HG03066 (cell line): ENCODE measurements around the gene ATG4D.
"Not testable (repeated sequence)": the region's sequence is repeated elsewhere in the genome, so short reads cannot be mapped to it uniquely, and the experiment has no call there.

Experiments
- ATAC-seq: cut with Tn5 transposase; IDR thresholded peaks from one replicate; pipeline ENCODE4 v1.9.1; 2021; ENCODE audit warnings: low read depth; ENCODE audit not compliant: unreplicated experiment

ATG4D gene

DNA sequence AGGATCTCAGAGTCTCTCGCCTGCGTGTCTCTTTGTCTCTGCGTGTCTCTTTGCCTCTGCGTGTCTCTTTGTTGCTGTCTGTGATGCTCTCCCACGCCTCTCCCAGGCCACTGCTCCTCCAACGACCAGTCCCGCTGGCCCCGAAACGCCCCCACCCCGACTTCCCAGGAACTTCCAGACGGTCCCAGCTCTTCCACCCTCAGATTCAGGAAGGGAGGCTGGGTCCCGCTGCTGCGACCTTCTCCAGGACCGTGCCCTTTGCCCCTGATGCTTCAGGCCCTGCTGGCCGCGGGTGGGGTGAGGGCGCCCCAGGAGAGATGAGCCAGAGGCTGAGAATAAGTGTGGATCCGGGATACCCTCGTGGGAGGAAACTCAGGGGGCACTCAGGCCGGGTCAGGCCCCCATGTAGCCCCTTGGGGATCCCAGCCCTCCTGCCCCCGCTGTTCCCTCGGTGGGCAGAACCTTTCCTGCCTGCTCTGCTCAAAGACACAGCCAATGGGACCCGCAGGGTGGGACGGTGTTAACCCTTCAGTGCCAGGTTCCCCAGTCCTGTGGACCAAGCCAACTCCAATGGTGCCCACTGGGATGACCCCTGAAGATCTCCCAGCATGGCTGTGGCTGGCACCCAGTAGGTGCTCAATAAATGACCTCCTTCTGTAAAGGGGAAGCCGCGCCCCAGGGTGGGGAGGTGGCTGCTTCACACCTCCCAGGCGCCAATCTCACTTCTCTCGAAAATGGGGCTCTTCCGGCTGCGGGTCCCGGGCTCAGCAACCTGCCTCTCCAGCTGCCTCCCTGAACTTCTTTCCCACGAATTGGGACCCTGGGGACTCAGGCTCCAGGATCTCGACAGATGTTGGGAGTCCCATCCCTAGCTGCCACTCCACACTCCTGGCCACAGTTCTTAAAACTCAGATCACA lies 25.0 kb upstream of the ATG4D start:
- no peak for ATAC-seq

DNA sequence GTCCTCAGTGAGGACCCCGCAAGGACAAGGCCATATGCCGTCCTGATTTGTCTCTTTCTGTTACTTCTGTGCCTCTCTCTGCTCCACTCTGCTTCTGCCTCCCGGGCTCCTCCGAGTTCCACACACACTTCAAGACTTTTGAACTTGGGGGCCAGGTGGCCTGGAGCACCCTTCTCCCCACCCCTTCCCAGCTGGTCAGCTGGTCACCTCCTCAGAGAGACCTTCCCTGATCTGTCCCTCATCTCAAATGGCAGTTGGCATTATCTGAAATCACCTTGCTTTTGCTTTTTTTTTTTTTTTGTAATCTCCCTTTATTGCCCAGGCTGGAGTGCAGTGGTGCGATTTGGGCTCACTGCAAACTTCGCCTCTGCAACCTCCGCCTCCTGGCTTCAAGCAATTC lies 24.3 kb upstream of the ATG4D start:
- ATAC-seq, result no peak

DNA sequence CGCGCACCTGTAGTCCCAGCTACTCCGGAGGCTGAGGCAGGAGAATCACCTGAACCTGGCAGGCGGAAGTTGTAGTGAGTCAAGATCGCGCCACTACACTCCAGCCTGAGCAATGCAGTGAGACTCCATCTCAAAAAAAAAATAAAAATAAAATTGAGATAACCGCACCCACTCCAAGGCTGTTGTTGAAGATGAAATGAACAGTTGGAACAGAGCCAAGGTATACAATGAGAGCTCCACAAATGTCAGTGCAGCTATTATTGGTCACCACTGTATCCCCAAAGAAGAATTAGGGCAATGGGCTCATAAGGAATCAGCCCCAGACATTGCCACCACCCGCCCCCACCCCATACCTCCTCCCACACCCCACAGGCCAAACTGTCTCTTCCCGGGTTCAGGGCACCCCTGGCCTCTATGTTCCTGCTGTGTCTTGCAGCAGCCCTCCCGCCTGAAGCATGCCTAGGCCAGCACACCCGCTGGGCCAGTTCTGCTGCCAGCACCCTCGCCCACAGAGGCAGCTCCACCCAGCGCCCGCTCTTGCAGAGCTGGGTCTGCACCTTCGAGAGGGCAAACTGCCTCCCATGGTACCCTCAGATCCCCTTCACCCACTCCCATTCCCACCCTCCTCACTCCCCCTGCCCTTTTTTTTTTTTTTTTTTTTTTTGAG lies 22.9 kb upstream of the ATG4D start:
- ATAC-seq, result no peak

DNA sequence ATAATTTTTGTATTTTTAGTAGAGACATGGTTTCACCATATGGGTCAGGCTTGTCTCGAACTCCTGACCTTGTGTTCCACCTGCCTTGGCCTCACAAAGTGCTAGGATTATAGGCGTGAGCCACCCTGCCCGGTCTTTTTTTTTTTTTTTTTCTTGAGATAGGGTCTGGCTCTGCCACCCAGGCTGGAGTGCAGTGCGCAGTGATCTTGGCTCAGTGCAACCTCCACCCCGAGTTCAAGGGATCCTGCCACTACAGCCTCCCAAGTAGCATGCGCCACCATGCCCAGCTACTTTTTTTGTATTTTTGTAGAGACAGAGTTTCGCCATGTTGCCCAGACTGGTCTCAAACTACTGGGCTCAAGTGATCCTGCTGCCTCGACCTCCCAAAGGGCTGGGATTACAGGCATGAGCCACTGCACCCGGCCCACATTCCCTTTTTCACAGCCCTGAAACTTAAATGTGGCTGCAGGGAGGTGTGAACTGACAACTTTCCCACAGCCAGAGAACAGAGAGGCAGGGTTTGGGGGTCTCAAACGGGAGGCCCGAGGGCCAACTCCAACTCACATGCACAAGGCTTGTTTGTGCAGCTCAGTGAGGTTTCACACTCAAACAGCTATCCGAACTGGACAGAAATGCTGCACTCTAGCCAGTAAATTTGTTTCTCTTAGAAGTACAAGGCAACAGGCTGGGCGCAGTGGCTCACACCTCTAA lies 22.1 kb upstream of the ATG4D start:
- ATAC-seq, result no peak

DNA sequence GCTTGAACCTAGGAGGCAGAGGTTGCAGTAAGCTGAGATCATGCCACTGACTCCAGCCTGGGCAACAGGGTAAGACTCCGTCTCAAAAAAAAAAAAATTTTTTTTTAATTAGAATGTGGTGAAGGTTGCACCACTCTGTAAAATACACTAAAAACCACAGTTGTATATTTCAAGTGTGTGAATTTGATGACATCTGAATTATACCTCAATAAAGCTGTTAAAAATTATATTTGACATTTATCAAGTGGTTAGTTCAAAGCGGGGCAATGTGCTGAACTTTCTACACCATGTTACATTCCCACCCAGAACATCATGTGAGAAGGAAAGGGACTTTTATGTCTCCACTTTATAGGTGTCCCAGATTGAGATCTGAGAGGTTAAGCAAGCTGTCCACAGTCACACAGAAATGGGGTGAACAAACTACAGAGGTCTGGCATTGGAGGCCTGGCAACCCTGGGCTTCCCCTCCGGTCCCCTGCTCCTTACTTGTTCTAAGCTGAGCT lies 20.5 kb upstream of the ATG4D start:
- ATAC-seq, result no peak

DNA sequence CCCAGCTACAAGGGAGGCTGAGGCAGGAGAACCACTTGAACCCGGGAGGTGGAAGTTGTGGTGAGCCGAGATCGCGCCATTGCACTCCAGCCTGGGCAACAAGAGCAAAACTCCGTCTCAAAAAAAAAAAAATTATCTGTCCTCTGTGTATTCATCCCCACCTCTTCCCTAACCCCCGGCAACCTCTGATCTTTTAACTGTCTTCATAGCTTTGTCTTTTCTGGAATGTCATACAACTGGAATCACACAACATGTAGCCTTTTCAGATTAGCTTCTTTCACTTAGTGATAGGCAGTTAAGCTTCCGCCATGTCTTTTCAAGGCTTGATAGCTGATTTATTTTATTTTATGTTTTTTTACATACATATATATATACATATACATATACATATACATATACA lies 18.1 kb upstream of the ATG4D start:
- no peak for ATAC-seq

DNA sequence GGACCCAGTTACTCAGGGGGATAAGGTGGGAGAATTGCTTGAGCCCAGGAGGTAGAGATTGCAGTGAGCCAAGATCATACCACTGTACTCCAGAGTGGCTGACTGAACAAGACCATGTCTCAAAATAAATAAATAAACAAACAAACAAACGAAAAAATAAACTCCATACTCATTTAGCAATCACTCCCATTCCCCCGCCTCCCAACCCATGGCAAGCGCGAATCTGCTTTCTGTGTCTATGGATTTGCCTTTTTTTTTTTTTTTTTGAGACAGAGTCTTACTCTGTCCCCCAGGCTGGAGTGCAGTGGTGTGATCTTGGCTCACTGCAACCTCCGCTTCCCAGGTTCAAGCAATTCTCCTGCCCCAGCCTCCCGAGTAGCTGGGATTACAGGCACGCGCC lies 16.8 kb upstream of the ATG4D start:
- not testable (repeated sequence) for ATAC-seq

DNA sequence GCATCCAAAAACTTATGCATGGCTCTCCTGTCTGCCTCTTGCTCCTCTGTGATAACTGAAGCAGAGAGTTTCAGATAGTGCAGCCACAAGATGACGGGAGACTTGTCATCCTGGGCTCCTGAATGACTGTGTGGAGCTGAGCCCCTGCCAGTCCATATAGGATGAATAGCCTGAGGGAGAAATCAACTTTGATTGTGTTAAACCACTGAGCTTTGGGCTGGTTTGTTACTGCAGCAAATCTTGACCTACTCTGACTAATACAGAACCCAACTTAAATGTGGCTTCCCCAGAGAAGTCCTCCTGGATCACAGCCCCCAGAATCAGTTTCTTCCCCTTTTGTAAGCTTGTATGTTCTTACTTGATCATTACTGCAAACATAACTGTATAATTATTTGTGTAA lies 11.2 kb upstream of the ATG4D start:
- no peak for ATAC-seq

DNA sequence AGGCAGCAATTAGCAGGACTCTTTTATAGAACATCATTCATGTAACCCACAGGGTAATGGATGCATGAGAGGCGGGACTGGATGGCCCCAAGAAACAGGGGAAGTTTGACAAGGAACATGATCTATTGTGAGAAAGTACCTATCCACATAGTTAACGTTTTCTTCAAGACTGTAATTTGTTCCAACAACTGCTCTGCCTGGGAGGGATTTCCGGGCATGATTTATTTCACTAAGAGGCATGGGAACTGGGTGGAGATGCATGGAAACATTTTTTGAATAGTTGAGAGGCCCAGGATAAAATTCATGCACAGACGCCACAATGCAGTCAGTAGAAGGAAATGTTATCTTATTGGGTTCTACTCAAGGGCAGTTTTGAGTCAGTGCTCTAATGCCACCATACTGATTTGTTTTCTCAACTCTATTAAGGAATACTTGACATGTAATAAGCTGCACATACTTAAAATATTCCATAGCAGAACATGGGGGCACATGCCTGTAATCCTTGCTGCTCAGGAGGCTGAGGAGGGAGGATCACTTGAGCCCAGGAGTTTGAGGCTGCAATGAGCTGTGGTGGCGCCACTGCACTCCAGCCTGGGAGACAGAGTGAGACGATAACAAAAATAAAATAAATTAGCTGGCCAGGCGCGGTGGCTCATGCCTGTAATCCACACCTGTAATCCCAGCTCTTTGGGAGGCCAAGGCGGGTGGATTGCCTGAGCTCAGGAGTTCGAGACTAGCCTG lies 9.9 kb upstream of the ATG4D start:
- ATAC-seq, result no peak

DNA sequence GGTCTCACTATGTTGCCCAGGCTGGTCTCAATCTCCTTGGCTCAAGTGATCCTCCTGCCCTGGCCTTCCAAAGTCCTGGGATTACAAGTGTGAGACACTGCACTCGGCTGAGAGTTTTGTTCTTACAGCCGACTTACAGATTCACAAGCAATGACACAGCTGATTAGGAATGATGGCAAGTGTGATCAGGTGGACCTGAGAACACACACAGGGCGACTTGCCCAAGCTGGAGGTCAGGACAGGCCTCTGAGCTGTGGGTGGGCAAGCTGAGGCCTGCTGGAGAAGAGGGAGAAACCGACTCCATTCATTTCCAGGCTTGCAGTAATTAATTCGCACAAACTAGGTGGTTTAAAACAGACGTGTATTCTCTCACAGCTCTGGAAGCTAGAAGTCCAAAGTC lies 8.1 kb upstream of the ATG4D start:
- ATAC-seq, result no peak

DNA sequence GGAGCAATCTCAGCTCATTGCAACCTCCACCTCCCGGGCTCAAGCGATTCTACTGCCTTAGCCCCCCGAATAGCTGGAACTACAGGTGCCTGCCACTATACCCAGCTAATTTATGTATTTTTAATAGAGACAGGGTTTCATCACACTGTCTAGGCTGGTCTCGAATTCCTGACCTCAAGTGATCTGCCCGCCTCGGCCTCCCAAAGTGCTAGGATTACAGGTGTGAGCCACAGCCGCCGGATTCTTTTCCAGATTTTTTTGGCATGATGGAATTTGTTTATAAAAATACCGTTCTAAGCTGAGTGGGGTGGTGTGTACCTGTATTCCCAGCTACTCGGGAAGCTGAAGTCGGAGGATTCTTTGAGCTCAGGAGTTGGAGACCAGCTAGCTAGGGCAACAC lies 6.0 kb upstream of the ATG4D start:
- no peak for ATAC-seq

DNA sequence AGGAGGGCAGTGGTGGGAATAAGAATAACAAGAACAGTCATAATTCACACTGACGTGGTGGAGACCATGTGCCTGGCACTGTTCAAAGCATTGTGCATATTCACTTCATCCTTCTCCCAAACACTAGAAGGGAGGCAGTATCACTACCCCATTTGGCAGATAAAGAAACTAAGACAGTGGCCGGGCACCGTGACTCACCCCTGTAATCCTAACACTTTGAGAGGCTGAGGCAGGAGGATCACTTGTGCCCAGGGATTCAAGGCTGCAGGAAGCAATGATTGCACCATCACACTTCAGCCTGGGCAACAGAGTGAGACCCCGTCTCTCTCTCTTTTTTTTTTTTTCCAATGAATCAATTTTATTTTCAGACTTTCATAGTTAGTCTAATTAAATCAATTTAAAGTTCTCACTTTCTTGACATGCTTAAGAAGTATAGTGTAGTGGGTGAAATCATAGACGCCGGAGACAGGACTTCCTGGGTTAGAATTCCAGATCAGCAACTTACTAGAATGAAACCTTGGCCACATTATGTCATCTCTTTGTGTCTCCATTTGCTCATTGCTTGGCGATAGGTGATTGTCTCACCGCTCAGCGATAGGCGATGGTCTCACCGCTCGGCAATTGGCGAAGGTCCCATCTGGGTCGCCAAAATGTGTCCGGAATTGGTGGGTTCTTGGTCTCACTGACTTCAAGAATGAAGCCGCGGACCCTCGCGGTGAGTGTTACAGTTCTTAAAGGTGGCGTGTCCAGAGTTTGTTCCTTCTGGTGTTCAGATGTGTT lies 5.3 kb upstream of the ATG4D start:
- no peak for ATAC-seq

DNA sequence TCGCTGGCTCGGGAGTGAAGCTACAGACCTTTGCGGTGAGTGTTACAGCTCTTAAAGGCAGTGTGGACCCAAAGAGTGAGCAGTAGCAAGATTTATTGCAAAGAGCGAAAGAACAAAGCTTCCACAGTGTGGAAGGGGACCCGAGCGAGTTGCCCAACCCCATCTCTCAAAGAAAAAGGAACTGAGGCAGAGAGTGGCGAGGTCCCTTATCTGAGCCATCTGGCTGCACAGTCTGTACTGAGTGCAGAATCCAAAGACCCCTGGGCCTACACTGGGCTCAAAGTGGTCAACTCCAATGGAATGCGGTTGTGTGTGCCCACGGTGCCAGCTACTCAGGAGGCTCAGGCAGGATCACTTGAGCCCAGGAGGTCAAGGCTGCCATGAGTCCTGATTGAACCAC lies 4.7 kb upstream of the ATG4D start:
- not testable (repeated sequence) for ATAC-seq

DNA sequence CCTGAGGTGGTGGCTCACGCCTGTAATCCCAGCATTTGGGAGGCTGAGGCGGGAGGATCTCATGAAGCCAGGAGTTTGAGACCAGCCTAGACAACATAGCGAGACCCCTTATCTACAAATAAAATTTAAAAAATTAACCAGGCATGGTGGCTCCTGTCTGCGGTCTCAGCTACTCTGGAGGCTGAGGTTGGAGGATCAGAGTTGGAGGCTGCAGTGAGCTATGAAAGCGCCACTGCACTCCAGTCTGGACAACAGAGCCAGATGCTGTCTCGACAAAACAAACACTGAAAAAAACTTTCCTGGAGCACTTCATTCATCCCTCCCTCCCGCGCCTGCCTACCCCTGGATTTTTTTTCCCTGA lies 665 bp upstream of the ATG4D start:
- ATAC-seq, result no peak

DNA sequence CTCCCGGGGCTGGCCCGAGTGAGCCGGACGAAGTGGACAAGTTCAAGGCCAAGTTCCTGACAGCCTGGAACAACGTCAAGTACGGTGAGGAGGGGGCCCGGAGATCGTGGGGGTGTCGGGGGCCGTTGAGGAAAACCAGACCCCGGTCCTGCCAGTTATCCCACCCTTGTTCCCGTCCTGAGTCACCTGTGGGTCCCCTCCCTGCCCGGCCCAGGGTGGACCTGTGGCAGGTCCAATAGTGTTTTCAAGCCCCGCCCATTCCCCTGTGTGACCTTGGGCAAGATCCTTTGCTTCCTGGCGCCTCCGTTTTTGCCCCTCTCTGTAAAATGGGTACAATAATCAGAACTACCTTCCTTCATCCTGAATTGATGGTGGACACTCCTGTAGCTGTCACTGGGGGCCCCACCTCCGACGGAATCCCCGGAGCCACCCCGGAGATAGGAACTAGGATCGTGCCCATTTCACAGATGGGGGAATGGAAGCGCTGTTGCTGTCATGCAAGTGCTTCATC lies 593 bp downstream of the ATG4D start:
- ATAC-seq, result no peak

DNA sequence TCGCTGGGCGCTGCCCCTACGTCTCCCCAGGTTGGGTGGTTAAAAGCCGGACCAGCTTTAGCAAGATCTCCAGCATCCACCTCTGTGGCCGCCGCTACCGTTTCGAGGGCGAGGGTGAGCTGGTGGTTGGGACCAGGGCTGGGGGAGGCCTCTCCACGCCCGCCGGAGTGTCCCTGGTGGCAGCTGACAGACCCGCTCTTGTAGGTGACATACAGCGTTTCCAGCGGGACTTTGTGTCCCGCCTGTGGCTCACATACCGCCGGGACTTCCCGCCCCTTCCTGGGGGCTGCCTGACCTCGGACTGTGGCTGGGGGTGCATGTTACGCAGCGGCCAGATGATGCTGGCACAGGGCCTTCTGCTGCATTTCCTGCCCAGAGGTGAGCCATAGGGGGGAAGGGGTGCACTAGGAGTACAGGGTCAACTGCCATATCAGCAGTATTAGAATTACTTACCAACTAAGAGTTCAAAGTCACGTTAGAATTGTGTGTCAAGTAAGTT lies 1.1 kb downstream of the ATG4D start:
- ATAC-seq, result no peak

DNA sequence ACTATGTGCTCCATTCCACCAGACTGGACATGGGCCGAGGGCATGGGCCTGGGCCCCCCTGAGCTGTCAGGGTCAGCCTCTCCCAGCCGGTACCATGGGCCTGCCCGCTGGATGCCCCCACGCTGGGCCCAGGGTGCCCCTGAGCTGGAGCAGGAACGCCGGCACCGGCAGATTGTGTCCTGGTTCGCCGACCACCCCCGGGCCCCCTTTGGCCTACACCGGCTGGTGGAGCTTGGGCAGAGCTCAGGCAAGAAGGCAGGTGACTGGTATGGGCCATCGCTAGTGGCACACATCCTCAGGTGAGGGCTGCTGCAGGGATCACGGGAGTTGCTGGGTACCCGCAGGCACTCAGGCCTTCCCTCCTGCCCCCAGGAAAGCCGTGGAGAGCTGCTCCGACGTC lies 3.1 kb downstream of the ATG4D start:
- no peak for ATAC-seq

DNA sequence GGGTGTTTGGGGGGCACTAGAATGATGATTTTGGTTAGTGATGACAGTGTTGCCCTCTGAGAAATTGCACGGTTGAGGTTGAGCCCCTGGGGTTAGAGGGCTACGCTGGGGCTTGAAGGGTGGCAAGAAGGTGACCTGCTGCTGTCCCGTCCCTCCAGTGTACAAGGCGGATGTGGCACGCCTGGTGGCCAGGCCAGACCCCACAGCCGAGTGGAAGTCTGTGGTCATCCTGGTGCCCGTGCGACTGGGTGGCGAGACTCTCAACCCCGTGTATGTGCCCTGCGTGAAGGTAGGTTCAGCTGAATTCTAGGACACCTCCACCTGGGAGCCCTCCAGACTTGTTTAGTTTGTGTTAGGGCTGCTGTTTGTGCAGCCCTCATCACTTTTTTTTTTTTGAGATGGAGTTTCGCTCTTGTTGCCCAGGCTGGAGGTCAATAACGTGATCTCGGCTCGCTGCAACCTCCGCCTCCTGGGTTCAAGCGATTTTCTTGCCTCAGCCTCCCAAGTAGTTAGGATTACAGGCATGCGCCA lies 5.1 kb downstream of the ATG4D start:
- no peak for ATAC-seq

DNA sequence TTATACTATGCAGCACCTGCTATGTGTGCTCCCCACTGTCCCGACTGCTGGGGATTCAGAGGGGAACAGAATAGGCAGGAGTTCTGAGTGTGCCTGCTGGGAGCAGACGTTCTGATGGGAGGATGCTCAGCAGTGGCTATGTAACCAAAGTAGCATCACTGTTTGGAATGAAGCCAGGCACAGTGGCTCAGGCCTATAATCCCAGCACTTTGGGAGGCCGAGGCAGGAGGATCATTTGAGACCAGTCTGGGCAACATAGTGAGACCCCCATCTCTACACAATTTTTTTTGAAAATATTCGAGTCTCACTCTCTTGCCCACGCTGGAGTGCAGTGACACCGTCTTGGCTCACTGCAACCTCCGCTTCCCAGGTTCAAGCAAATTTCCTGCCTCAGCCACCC lies 6.0 kb downstream of the ATG4D start:
- ATAC-seq, result no peak
